IPS-18c (cell line): ENCODE measurements around the gene LMTK2.

Experiments used
- H3K4me3 ChIP-seq: 2 replicates; pipeline ENCODE4 v1.7.0; 2013; ENCODE audit warnings: low read depth, mild to moderate bottlenecking, low read length, moderate library complexity; ENCODE audit not compliant: insufficient read depth
- H3K9me3 ChIP-seq: one replicate; pipeline ENCODE4 v1.6.1; 2013; ENCODE audit warnings: mild to moderate bottlenecking, low read length, moderate library complexity; ENCODE audit not compliant: control insufficient read depth, insufficient read depth

LMTK2 gene

DNA sequence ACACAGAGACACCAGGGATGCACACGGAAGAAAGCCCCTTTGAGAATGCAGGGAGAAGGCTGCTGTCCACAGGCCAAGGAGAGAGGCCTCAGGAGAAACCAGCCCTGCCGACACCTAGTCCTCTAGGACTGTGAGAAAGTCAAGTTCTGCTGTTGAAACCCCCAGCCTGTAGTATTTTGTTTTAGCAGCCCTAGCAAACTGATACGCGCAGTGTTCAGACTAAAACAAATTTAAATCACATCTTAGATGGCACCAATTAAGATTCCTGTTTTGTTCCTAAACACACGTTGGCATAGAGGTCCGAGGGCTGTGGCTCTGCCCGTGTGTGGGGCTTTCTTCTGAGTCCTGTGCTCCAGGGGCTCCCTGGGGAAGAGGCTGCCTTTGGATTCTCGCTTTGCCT lies 21.7 kb downstream of the LMTK2 start:
- Histone ChIP-seq H3K4me3 (no peak overlapping the region), H3K9me3 (no peaks in the 10 kb centered on the region)

DNA sequence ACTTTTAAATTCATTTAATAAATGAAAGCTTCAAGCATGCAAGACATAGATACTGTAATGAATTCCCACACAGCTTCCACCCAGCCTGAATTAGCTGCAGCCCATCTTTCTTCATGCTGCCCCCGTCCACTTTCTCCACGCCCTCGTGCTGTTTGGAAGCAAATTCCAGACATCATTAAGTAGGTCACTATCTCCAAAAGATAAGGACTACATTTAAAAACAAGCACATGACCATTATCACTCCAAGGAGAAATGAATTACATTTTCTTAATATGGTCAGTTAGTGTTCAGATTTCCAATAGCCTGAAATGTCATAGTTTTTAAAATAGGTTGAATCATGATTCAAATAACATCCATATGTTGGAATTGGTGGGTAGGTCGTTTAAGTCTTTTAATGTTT lies 24.3 kb downstream of the LMTK2 start:
- H3K4me3 ChIP-seq, result no peak overlapping the region
- H3K9me3 ChIP-seq, result no peaks in the 10 kb centered on the region

DNA sequence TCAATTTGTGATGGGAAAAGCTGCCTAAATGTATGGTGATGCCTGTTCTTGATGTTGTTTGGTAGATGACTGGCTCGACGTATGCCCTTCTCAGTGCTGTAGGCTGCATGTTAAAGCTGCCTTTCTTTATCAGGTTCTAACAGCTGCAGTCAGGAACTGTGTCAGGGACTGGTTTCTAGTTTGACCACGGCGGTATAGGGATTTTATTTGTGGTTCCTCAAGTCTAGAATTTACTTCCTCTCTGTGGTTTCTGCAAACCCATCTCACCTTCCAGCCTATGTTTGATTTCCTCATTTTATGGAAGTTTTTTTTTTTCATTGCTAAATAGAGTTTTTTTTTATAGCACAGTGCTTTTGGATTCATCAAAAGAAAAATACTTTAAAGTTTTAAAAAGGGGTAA lies 26.5 kb downstream of the LMTK2 start:
- Histone ChIP-seq H3K4me3 (no peak overlapping the region), H3K9me3 (no peaks in the 10 kb centered on the region)

DNA sequence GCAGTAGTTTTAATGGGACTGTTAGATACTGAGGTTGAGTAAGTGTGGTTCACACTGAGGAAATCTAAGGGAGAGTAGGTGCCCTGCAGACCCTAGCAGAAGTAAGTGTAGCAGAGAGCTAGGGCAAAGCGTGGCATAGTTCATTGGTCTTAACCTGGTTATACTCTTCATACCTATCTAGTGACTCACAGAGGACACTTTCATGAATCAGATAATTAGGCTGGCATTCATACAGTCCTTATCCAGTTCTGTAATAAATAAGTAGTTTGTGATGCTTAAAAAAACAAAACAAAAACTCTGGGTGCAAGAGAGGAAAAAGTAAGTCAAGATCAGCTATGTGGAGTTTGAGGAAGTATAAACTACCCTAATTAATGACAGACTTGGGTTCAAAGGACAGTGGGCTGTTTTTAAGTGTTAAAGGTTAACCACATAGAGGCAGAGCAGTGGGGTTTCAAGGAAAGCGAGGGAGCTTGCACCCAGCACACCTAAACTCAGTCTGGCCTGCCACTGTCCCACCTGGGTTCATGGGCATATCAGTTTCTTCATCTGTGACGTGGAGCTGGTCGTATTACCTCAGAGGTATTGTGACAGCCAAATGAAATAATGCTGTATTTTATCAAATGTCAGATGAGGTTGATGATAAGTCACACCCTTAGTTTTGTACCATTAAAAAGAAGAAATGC lies 27.1 kb downstream of the LMTK2 start:
- no peak overlapping the region for H3K4me3 ChIP-seq
- no peaks in the 10 kb centered on the region for H3K9me3 ChIP-seq

DNA sequence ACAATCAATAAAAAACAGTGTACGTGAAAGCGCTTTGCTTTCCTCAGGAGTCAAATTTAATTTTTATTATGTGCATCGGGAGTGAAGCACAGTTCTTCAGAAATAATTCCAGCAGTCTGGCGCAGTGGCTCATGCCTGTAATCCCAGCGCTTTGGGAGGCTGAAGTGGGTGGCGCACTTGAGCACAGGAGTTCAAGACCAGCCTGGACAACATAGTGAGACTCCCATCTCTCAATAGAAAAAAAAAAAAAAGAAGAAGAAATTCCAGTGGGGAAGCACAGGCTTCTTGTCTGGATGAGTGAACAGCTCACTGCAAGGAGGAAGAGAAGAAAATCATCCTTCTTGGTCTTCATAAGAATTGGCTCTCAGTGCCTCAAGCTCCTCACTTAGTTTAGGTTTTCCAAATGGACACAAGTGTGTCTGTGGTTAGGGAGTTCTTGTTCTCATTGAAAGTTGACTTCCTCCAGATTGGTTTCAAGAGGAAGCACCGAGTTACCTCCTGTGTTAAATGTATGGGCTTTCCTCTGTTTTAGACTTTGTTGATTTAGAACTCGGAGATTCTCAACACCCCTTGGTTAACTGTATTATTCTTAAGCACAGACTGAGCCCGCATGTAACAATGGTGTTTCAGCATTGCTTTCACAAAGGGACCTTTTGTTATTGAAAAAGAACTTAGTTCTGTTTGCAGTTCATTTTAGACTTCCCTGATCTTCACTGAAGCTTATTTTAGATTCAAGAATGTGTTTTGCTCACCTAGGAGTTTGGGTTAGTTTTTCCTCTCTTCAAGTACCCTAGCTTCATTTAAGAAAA lies 28.0 kb downstream of the LMTK2 start:
- Histone ChIP-seq H3K9me3 (no peaks in the 10 kb centered on the region), H3K4me3 (no peak overlapping the region)

DNA sequence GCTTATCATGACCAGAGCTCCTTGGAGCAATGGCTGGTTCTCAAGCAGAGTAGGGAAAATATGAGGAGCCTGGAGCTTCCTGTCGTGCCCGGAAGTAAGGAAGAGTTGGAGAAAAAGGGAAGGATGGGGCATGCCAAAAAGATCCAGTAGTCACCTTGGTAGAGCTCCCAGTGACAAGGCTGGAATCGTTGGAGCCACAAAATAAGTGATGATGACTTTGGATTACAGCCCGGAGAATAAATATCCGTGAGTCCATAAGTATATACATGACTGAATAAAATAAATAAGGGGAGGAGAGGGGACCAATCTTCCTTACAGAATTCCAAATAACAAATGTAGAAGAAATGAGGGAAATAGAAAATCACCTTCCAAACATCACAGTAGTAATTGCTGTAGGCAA lies 29.3 kb downstream of the LMTK2 start:
- H3K4me3 ChIP-seq, result no peak overlapping the region
- H3K9me3 ChIP-seq, result no peaks in the 10 kb centered on the region

DNA sequence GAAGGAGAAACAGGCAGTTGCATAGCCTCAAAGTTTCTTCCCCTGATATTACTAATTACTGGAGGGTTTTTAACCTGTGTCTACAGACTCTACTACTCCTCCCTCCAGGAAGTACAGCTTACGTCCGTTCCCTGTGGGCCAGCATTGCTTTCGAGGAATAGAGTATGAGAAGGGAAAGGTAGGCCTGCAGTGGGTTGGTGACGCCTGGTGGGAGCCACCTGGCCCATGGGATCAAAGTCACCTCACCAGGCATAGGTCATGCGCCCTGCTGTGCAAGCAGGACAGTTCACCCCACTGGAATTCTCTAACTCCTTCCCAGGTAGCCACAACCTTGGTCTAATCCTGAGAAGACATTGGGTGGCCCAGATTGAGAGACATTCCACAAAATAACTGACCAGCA lies 29.8 kb downstream of the LMTK2 start:
- Histone ChIP-seq H3K9me3 (no peaks in the 10 kb centered on the region), H3K4me3 (no peak overlapping the region)

DNA sequence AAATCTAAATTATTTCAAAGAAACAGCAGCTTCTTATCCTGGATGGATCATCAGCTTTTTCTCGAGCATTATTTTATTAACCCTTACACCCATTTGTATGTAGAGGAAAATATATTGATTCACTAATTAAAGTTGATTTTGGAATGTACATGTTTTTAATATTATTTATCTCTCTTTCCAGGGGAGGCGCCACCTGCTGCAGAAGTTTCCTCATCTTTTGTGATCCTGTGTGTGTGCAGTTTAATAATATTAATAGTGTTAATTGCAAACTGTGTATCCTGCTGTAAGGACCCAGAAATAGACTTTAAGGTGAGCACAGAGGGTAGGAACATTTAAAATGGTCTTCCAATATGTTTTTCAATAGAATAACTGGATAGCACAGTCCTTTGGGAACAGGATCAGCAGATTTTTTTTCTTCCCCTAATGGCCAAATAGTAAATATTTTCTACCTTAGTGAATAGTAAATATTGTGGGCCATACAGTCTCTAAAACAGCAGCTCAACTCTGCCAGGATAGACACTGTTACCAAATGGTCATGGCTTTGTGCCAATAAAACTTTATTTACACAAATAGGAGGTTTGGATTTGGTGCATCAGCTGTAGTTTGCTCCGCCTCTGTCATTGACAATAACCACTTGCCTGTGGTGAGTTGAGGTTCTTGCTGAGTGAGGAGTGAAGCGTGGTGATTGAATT lies 30.6 kb downstream of the LMTK2 start:
- no peaks in the 10 kb centered on the region for H3K9me3 ChIP-seq
- H3K4me3 ChIP-seq, result no peak overlapping the region

DNA sequence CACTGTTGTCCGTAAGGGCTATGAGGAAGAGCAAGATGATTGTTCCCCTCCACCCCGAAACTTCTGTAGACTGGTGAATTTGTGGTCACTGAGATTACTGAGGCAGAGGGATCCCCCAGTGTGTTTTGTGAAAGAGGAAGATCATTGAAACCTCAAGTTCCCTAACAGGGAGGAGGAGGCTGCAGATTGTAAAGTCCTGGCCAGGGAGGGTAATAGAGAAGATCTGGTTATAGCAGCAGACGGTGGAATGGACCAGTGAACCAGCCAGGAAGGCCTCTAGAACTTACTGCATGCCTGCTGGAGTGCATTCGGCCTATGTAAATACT lies 31.1 kb downstream of the LMTK2 start:
- Histone ChIP-seq H3K9me3 (no peaks in the 10 kb centered on the region), H3K4me3 (no peak overlapping the region)

DNA sequence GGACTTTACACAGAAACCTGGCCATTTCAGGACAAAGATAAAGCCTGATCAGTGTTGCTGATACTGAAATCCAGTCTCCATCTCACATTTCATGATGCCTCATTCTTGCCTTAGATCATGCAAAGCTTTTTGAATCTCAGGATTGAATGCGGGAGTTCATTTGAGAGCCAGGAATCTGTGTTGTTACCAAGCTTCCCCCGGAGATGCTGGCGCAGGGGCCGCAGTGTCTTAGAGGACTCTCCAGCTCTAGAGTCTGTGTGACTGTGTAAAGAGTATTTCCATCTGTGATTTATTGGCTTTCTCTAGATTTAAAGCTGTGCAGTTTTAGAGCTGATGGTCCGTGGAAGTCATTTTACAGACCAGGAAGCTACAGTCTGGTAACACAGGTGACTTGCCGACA lies 32.0 kb downstream of the LMTK2 start:
- Histone ChIP-seq H3K9me3 (no peaks in the 10 kb centered on the region), H3K4me3 (no peak overlapping the region)

DNA sequence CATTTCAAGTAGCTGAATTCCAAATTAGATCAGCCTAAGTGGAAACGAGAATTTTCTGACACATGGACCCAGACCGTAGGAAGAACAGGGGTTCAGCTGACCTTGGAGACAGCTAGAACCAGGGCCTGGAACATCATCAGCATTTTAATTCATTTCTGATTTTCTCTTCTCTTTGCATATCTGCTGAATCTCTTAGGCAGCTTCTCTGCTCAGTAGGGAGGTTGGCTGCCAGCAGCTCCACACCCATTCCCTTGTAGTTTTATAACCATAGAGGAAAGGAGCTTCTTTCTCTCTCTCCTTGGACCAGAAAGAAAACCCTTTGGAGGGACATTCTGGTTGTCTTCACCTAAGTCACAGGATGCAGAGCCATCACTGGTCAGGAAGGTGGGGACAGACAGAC lies 36.0 kb downstream of the LMTK2 start:
- Histone ChIP-seq H3K4me3 (no peak overlapping the region), H3K9me3 (peaks cover 2% of the 10 kb centered on the region)

DNA sequence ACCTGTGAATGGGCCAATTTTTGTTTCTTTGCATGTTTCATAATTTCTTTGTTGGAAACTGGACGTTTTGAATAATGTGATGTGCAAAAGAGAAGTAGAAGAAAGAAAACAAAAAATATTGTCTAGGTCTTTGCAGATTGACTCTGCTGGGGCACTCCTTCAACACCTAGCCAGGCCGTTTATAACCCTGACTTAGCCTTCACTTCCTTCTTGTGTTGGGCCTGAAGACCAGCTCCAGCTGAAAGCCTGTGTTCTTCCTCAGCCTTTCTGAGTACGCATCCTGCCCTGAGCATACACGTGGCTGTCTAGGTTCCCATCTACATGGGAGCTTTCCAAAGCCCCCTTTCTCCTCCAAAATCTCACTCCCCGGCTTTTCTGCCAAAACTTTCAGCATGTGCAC lies 41.9 kb downstream of the LMTK2 start:
- no peak overlapping the region for H3K4me3 ChIP-seq
- peaks cover 2% of the 10 kb centered on the region for H3K9me3 ChIP-seq

DNA sequence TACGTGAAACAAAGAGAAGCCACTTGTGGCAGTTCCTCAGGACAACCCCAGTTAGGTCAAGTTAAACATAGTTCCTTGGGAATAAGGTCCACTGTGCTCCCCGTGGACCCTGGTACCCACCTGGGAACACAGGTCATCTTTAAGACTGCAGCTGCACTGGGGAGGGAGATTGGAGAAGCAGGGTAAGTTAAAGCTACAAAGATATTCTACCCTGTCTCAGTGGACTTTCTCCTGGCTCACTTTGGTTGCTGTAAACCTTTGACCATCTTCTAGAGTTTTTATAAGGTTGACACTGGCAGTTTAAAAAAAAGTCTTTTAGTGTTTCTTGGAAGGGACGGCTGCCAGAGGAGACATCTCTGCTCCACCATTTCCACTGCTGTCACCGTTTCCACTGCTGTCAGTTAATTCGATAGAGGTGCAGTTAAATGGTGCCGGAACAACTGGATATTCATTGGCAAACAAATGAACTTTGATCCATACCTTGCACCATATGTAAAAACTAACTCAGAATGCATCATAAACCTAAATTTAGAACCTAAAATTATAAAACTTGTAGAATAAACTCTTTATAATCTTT lies 42.5 kb downstream of the LMTK2 start:
- H3K4me3 ChIP-seq, result no peak overlapping the region
- peaks cover 2% of the 10 kb centered on the region for H3K9me3 ChIP-seq

DNA sequence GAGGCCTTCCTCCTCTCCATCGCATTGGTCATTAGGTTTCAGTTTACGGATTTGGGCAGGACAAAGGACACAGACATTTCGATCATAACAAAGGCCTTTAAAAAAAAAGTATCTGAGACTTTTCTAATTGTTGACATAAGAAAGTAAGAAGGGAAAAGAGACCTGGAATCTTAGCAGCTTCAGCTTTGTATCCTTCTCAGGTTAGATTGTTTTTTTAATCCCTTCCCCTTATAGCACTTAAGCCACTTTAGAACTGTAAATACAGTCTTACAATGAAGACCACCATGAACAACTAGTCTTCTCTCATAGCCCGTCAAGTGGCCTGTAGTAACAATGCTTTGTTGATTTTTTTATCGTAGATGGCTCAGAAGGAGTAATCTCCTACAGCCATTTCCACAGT lies 45.2 kb downstream of the LMTK2 start:
- Histone ChIP-seq H3K9me3 (no peaks in the 10 kb centered on the region), H3K4me3 (no peak overlapping the region)

DNA sequence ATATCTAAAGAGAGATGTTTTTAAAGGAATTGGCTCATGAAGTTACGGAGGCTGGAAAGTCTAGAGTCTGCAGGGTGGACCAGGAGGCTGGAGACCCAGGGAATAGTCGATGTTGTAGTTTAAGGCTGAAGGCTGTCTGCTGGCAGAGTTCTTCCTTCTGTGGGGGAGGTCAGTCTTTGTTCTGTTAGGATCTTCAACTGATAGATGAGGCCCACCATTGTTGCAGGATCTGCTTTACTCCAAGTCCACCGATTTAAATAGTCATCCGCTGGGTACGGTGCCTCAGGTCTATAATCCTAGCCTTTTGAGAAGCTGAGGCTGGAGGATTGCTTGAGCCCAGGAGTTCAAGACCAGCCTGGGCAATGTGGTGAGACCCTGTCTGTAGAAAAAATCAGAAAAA lies 50.0 kb downstream of the LMTK2 start:
- Histone ChIP-seq H3K9me3 (no peaks in the 10 kb centered on the region), H3K4me3 (no peak overlapping the region)

DNA sequence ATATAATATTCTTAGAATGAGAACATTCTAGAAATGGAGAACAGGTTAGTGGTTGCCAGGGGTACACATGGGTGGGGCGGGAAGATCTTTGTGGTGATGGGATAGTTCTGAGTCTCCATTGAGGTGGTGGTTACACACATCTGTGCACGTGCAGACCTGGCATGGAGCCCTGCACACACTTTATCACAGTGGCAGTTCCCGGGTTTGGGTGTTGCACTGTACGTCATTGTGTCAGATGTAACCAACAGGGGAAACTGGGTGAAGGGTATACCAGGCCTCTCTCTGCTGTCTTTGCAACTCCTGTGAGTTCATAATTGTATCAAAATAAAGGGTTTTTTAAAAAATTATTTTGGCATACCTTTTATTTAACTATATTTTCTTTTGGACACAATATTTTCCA lies 51.1 kb downstream of the LMTK2 start:
- no peaks in the 10 kb centered on the region for H3K9me3 ChIP-seq
- H3K4me3 ChIP-seq, result no peak overlapping the region

DNA sequence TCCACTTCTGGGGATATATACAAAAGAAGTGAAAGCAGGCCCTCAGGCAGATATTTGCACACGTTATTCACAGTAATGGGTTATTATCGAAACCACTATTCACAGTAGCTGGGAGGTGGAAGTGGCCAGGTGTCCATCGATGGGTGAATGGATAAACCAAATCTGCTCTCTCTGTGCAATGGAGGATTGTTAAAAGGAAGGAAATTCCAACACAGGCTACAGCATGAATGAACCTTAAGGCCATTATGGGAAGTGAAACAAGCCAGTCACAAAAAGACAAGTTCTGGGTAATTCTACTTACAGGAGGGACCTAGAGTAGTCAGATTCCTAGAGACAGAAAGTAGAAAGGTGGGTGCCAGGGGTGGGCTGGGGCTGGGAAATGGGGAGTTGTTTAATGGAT lies 56.1 kb downstream of the LMTK2 start:
- Histone ChIP-seq H3K4me3 (no peak overlapping the region), H3K9me3 (no peaks in the 10 kb centered on the region)

DNA sequence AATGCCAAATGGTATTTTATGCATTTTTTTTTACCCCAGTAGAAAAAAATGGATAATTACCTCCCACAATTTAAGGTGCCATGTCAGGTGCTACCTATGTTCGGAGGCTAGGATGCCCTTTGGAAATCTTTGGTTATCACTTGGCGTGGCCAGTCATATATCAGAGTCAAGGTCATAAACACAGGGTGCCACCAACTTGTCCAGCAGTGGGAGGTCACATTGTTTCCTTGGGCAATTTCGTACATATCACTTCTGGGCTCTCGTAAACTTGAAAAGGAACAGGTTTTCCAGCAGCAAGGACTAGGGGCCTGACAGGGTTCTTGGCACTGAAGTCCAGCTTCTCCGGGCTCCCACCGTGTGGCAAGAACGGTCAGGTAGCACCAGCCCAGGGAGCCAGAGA lies 56.6 kb downstream of the LMTK2 start:
- no peak overlapping the region for H3K4me3 ChIP-seq

More for the DNA sequence above, 56.6 kb downstream of the LMTK2 start:
- no peaks in the 10 kb centered on the region for H3K9me3 ChIP-seq
